ENCODE data around the gene PSG5.
"Not testable (repeated sequence)": the region's sequence is repeated elsewhere in the genome, so short reads cannot be mapped to it uniquely, and the experiment has no call there.

The PSG5 gene

DNA sequence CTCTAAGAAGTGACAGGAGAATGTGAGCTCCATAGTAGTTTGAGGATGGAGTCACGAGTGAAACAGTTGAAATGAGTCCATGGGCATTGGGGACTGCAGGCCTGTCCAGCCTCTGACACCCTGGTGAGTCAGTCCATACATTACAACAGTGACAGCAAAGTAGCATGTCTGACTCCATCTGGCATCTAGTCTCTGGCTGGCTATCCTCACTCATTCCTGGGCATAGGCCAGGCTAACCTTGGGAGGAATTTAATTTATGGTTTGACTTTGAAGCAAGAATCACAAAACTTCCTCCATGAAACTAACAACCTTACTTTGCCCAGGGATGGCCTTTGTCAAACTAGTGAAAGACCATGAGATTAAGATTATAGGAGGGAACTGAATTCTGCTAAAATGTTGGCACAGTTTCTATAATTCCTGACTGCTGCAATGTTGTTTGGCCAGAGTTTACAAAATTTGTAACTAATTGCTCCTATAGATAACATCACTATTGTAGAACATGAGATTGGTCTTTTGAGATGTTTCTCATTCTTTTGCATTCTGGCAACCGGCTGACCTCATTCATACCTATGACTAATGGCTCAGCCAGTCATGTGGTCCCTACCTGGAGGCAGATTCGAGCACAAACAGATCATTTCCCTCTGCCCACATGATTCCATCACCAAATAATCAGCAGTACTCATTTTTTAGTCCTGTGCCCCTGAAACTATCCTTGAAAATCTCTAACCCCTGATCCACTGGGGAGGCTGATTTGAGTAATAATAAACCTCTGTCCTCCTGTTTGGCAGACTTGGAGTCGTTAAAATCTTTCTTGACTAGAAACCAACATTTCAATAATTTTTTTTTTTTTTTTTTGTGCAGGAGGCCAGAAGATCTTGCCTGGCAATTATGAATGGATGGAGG lies 4.2 kb downstream of the PSG5 start:
- DNase-seq, result peak; percentile 92

GRCh38 chr19:43179569-43180147 lies 6.7 kb downstream of the PSG5 start:
- not testable (repeated sequence) for DNase-seq

- DNase-seq, result not testable (repeated sequence)
Observed at GRCh38 chr19:43178577-43178976, 7.8 kb downstream of the PSG5 start.

DNA sequence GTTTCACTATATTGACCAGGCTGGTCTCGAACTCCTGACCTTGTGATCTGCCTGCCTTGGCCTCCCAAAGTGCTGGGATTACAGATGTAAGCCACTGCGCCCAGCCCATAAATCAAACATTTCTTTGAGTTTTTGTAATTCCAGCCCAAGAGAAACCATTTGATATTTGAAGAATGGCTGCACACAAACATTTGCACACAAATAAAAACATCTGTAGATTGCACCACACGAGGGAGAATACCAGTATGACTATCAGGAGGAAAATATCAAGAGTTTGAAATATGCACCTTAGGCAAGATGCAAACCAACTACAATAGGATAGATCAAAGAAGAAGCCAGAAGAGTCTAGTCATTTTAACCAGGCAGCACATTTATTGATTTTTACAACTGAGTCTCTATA lies 20.4 kb downstream of the PSG5 start:
- not testable (repeated sequence) for DNase-seq

GRCh38 chr19:43163135-43163534 lies 23.2 kb downstream of the PSG5 start:
- not testable (repeated sequence) for DNase-seq

DNA sequence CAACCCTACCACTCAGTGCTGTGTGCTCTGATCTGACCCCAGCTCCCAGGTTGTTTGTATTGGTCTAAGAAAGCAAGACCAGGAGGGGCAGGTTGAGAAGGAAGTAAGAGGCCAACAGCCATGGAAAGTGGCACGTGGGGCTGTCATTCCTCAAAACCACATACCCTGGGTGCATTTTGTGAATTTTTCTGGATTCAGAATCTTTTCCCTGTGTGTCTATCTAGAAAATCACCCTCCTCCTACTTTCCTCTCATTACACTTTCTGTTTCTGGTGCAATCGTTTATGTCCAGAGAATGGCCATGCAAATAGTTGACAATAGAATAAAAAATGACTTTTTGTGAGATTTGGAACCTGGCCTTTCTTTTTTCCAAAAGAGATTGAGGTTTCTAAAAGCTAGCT lies 24.1 kb downstream of the PSG5 start:
- DNase-seq, result not testable (repeated sequence)

DNA sequence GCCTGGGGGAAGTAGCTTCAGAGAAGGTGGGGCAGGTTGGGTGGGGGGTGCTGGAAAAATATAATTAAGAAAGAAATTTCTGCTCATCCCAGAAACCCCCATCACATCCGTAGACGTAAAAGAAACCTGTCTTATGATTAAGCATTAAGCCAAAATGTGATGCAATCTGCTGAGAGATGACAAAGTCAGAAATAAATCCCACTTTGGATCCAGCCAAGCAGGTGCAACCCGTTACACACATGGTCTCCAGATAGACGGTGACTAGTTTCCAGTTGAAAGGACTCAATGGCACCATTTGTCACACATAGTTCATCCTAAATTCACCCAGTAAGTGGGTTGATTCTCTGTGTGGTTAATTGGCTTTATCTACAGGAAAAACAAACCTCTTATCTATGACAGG lies 34.1 kb downstream of the PSG5 start:
- no peak for DNase-seq

DNA sequence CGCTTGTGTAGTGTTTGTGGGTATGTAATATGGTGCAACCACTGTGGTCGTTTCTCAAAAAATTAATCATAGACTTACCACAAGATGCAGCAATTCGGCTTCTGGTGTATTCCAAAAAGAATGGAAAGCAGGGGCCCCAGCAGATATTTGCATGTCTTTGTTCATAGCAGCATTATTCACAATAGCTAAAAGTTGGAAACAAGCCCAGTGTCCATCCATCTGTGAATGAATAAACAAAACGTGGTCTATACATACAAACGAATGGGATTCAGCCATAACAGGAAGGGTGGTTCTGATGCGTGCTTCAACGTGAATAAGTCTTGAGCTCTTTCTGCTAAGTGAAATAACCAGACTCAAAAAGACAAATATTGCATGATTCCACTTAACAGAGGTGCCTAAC lies 36.5 kb downstream of the PSG5 start:
- not testable (repeated sequence) for DNase-seq

- peak; percentile 31 for DNase-seq
Observed at GRCh38 chr19:43148233-43148632, 38.1 kb downstream of the PSG5 start.

- DNase-seq, result not testable (repeated sequence)
Observed at GRCh38 chr19:43141763-43142162, 44.6 kb downstream of the PSG5 start.

DNA sequence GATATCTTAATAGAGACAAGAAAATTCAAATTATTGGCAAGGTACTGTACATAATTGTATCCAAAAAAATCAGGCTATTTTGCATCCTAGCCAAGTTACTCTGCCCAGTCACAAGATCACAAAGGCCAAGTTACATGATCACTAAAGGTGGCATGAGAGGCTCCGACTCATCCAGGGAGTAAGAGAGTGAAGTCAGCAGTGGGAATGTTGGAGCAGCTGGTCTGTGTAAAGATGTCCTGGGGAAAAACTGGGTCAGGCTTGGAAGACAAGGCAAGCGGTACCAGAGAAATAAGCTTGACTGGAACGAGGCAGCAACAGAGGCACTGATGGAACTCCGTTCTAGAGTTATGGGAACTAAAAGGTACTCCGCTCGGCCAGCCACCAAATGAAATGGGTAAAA lies 53.6 kb downstream of the PSG5 start:
- DNase-seq, result no peak

GRCh38 chr19:43131281-43131842 lies 55.0 kb downstream of the PSG5 start:
- DNase-seq, result not testable (repeated sequence)

GRCh38 chr19:43129197-43129596 lies 57.1 kb downstream of the PSG5 start:
- DNase-seq, result not testable (repeated sequence)

DNA sequence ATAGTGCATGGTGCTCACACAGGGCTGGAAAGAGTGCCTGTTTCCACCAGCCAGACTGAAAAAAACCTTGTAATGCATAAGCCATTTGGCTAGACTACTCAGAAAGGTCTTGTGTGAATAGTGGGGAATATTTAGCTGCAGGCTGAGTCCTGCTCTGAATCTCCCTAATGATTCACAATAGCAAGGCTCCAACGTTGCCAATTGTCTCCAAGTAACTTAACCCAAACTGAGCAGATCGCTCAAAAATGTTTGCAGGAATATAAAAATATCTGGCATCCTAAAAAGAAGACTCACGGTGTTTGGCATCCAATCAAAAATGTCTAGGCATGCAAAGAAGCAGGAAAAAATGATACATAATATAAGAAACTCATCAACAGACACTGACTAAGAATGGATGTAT lies 59.0 kb downstream of the PSG5 start:
- peak; percentile 97 for DNase-seq

- no peak for DNase-seq
Observed at GRCh38 chr19:43126720-43127119, 59.6 kb downstream of the PSG5 start.

- no peak for DNase-seq
Observed at GRCh38 chr19:43124360-43124759, 62.0 kb downstream of the PSG5 start.

GRCh38 chr19:43120433-43121026 lies 65.8 kb downstream of the PSG5 start:
- peak; percentile 86 for DNase-seq

DNA sequence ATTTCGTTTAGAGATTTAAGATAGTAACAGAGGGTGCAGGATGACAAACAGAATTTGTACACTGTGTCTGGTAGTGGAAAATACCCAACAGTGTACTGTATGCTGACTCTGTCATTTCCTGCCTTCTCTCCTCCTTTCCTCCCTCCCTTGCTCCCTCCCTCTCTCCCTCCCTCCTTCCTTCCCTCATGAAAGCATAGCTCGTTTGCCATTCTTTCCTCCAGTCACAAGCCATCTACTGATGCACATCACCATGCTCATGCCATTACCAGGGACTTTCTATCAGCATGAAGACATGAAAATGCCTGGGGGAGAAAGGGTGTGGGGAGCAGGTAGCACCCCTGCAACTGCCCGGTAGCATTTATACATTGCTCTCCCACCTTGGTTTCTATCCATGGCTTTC lies 66.8 kb downstream of the PSG5 start:
- not testable (repeated sequence) for DNase-seq

Data from fibroblast of upper back skin (primary cell).